Activated naive CD8-positive, alpha-beta T cell treated with anti-CD3 and anti-CD28 coated beads, Interleukin-2, amount 10 ng/mL, durations not matched to agents 7 days and 5 days (primary cell): ENCODE data around the gene TADA2B. TPM values are rescaled to one million over a fixed set of nuclear protein-coding genes. Genes with fewer than 3 reads are reported as not detected.

Experiments
- ATAC-seq: fragments of 150-1000 bp; cut with Tn5 transposase; one replicate; pipeline ENCODE4 v1.10.0; 2021; ENCODE audit warnings: low read depth, moderate library complexity
- POLR2A ChIA-PET: fragments of 350-600 bp; sonication (Branson Sonifier 250); formaldehyde crosslinking; loops from one replicate; lab custom pipeline; 2021; ENCODE audit warnings: antibody characterized with exemption; lab: Charles Lee
- DNase-seq: peaks from one replicate; pipeline ENCODE4 v3.0.0; 2021
- H3K27ac Mint-ChIP-seq: one replicate; pipeline ENCODE4 v1.8.0; 2022; ENCODE audit warnings: mild to moderate bottlenecking, mixed read lengths
- H3K27me3 Mint-ChIP-seq: one replicate; pipeline ENCODE4 v1.8.0; 2022; ENCODE audit warnings: mild to moderate bottlenecking, moderate library complexity, mixed read lengths
- H3K36me3 Mint-ChIP-seq: one replicate; pipeline ENCODE4 v1.8.0; 2021; ENCODE audit warnings: mild to moderate bottlenecking, mixed read lengths
- H3K4me1 Mint-ChIP-seq: one replicate; pipeline ENCODE4 v1.8.0; 2021; ENCODE audit warnings: mixed read lengths
- H3K4me3 Mint-ChIP-seq: one replicate; pipeline ENCODE4 v1.8.0; 2022; ENCODE audit warnings: mild to moderate bottlenecking, moderate library complexity, mixed read lengths
- H3K9me3 Mint-ChIP-seq: one replicate; pipeline ENCODE4 v1.8.0; 2021; ENCODE audit warnings: mixed read lengths
- total RNA-seq, 2 experiments: library from RNA; stranded (reverse); gene quantifications; one replicate each; pipeline ENCODE4 v1.2.3, GENCODE V29; 2021

TADA2B gene
- total RNA-seq, 2 experiments from 2014 or later: 25.8 to 27.1 TPM

DNA sequence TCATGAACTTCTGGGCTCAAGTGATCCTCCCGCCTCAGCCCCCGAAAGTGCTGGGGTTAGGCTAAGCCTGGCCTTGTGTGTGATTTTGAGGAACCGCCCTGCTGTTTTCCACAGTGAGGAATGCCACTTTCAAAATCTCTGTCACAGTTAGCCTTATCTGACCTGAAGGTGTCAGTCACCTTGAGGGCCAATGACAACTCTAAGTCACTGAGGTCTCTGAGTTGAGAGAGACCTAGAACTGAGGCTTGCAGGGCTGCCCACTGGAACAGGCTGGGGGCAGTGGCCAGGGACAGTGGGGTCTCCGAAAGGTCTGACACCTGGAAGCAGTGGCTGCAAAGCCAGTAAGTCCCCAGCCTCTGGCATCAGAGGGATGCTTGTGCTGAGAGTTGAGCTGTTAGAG lies 6.1 kb downstream of the TADA2B start:
- H3K27ac Mint-ChIP-seq: no peak overlapping the region
- DNase-seq (no peak), ATAC-seq (no peak)
- peaks cover 34% of the 10 kb centered on the region for H3K4me1 Mint-ChIP-seq
- no peak overlapping the region for H3K4me3 Mint-ChIP-seq
- POLR2A ChIA-PET: no interaction called here
- no peaks in the 10 kb centered on the region for H3K27me3 Mint-ChIP-seq
- no peaks in the 10 kb centered on the region for H3K9me3 Mint-ChIP-seq
- H3K36me3 Mint-ChIP-seq: peaks cover 2% of the 10 kb centered on the region

DNA sequence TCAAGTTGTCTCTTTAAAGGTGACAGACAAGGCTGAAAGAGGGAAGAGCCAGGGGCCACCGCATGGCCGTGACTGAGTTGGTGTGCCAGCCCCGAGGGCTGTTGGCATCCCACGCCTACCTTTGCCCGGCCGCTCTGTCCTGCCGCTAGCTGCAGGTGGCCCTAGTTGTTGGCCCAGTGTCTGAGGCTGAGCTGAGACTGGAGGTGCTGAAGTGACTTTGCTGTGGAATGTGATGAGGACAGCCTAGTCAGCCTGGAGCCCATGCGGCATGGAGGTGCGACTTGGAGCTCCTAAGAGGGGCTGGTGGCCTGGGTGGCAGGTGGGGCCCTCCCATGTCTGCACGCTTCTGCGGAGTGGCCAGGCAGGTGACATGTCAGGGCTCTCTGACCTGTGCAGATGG lies 6.6 kb downstream of the TADA2B start:
- POLR2A ChIA-PET: no interaction called here
- Mint-ChIP-seq H3K36me3 (peaks cover 4% of the 10 kb centered on the region), H3K27ac (no peak overlapping the region), H3K27me3 (no peaks in the 10 kb centered on the region), H3K9me3 (no peaks in the 10 kb centered on the region), H3K4me3 (no peak overlapping the region), H3K4me1 (peaks cover 31% of the 10 kb centered on the region)
- ATAC-seq (no peak), DNase-seq (no peak)

DNA sequence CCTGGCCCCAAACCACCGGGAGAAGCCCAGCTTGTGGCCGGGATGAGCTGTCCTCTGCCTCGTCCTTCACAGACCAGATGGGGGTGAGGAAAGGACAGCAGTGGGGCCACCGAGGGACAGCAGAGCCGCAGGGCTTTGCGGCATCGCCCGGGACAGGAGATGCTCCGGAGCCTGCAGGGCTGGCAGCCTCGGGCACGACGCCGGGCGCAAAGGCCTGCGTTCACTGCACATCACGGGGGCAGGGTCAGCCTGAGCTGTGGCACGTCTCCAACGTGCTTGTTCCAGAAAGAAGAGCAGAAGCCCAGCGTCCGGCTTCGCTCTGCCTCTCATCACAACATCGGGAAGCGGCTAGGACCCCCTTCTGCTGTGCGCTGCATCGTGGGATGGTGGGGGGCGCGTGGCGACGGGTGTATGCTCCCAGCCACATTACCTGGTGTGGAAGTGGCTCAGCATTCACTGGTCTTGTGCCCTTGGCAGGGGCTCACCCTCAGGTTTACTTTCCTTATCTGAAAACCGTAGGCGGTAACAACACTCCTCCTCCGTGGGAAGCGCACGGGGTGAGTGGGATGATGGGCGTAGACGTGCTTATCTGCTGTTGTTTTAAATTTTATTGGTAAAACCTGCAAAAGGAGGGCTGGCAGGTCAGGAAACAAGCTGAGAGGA lies 7.4 kb downstream of the TADA2B start:
- H3K36me3 Mint-ChIP-seq: peaks cover 4% of the 10 kb centered on the region
- no peaks in the 10 kb centered on the region for H3K9me3 Mint-ChIP-seq
- H3K27me3 Mint-ChIP-seq: no peaks in the 10 kb centered on the region
- H3K4me3 Mint-ChIP-seq: no peak overlapping the region
- ATAC-seq: no peak
- peaks cover 23% of the 10 kb centered on the region for H3K4me1 Mint-ChIP-seq
- DNase-seq: no peak
- no peak overlapping the region for H3K27ac Mint-ChIP-seq
- POLR2A ChIA-PET: no interaction called here

DNA sequence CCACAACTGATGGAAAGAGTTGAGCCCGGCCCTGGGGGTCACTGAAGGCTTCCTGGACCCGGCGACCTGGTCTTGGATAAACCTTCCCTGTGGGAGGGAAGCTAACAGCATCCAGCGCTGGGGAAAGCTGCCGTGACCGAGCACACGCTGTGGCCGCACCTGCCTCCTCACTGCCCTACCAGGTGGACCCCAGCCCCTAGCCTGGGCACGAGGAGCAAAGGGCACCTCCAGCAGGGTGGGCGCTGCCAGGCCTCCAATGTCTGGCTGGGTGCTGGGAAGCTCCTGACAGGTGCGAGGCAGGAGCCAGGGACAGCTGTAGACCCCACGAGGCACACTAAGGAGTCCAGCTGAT lies 7.9 kb downstream of the TADA2B start:
- no peak overlapping the region for H3K27ac Mint-ChIP-seq
- H3K4me1 Mint-ChIP-seq: peaks cover 23% of the 10 kb centered on the region
- DNase-seq (no peak), ATAC-seq (no peak)
- no peak overlapping the region for H3K4me3 Mint-ChIP-seq
- POLR2A ChIA-PET: no interaction called here
- no peaks in the 10 kb centered on the region for H3K27me3 Mint-ChIP-seq
- peaks cover 4% of the 10 kb centered on the region for H3K36me3 Mint-ChIP-seq
- no peaks in the 10 kb centered on the region for H3K9me3 Mint-ChIP-seq

DNA sequence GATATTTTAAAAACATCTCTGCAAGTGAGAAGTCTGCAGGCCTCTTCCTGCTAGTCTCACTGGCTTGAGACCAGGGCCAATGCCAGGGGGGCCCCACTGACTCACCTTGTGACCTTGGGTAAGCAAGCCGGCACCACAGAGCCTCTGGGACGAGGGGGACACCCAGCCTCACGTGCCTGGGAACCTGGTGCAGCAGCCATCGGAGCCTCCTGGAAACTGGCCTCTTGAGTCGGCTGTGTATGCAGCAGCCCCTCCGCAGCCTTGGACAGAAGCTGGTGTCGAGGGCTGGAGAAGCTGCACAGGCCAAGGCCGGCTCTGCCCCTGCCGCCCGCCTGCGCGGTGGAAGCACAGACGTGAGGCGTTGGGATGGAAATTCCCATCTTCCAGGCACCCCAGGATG lies 8.7 kb downstream of the TADA2B start:
- Mint-ChIP-seq H3K27me3 (no peaks in the 10 kb centered on the region), H3K4me3 (no peak overlapping the region), H3K9me3 (no peaks in the 10 kb centered on the region), H3K27ac (no peak overlapping the region), H3K36me3 (peaks cover 1% of the 10 kb centered on the region), H3K4me1 (peaks cover 17% of the 10 kb centered on the region)
- DNase-seq (no peak), ATAC-seq (no peak)
- POLR2A ChIA-PET: interaction anchor here (1.3 to 3.7 kb wide), 3 partner anchors 9 to 143 kb away, joined by 3 to 15 read pairs (median 5); partner anchors contain the start of genes GRPEL1 and TADA2B

DNA sequence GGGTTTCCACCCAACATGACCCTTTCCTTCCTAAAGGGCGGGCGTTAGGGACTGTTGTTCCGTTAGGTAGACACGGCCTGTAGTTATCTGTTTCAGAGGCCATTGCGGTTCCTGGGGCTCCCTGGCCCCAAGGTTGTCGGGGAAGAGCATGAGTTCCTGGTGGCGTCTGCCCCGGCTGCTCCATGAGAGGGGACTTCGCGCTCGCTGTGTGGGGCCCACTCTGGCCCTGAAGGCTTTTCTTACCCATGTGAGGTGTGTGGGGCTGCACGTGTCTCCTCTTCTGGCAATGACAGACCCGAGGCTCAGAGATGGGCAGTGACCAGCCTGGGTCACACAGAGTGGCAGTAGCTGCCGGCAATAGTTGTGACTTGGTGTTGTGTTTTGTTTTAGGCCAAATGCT lies 9.1 kb downstream of the TADA2B start:
- POLR2A ChIA-PET: interaction anchor here (1.3 to 3.7 kb wide), 3 partner anchors 9 to 143 kb away, joined by 3 to 15 read pairs (median 5); partner anchors contain the start of genes GRPEL1 and TADA2B
- Mint-ChIP-seq H3K4me1 (peaks cover 13% of the 10 kb centered on the region), H3K9me3 (no peaks in the 10 kb centered on the region), H3K4me3 (no peak overlapping the region), H3K27ac (no peak overlapping the region), H3K36me3 (peaks cover 2% of the 10 kb centered on the region), H3K27me3 (no peaks in the 10 kb centered on the region)
- DNase-seq: no peak
- no peak for ATAC-seq

DNA sequence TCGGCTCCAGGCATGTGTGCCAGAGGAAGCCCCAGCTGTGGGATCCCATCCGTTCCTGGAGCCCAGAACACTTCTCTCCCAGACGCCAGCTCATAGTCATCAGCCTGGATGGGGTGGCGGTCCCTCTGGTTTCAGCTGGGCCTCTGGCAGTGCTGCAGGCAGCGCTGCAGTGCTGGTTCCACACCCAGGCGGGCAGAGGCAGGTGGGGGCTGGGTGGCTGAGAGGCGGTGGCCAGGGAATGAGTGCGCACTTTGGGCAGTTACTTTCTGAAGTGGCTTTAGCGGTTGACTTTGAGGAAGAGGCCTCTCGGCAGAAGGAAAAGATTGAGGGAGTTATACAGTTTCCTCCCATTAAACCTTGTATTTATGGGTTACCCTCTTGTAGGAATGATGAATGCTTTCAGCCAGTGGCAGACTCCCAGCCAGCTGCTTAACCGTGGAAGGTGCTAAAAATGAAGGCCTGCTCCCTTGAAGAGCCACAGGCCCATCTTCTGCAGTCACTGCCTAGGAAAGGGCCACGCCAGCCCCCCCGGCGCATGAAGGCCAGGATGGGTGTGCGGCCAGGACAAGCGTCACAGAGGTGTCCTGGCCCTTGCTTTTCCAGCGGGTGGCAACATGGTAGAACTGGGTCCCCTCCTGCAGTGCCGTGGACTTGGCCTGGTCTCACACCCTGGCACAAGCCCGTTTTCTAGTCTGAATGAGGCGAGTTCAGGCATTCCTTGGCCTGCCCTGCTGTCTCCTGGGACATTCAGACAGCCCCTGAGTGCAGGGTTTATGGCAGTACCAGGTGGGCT lies 9.9 kb downstream of the TADA2B start:
- no peak overlapping the region for H3K4me3 Mint-ChIP-seq
- ATAC-seq (peak; percentile 62), DNase-seq (no peak)
- H3K9me3 Mint-ChIP-seq: no peaks in the 10 kb centered on the region
- POLR2A ChIA-PET: interaction anchor here (0.5 to 3.7 kb wide), 5 partner anchors 10 to 443 kb away, joined by 3 to 15 read pairs (median 4); partner anchors contain the start of genes GRPEL1, TADA2B and TBC1D14
- peaks cover 10% of the 10 kb centered on the region for H3K36me3 Mint-ChIP-seq
- H3K27ac Mint-ChIP-seq: no peak overlapping the region
- H3K4me1 Mint-ChIP-seq: peaks cover 11% of the 10 kb centered on the region
- H3K27me3 Mint-ChIP-seq: no peaks in the 10 kb centered on the region

DNA sequence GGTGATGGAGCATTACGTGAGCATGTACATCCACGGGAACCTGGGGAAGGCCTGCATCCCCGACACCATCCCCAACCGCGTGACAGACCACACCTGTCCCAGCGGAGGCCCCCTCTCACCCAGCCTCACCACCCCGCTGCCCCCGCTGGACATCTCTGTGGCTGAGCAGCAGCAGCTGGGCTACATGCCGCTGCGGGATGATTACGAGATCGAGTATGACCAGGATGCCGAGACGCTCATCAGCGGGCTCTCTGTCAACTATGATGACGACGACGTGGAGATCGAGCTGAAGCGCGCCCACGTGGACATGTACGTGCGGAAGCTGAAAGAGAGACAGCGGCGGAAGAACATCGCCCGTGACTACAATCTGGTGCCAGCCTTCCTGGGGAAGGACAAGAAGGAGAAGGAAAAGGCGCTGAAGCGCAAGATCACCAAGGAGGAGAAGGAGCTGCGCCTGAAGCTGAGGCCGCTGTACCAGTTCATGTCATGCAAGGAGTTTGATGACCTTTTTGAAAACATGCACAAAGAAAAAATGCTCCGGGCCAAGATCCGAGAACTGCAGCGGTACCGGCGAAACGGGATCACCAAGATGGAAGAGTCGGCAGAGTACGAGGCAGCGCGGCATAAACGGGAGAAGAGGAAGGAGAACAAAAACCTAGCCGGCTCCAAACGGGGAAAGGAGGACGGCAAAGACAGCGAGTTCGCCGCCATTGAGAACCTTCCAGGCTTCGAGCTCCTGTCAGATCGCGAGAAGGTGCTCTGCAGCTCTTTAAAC lies 11.1 kb downstream of the TADA2B start:
- DNase-seq (no peak), ATAC-seq (no peak)
- POLR2A ChIA-PET: interaction anchor here (1.4 to 3.7 kb wide), 2 partner anchors 13 to 145 kb away, joined by 3 to 15 read pairs; partner anchors contain the start of genes GRPEL1 and TBC1D14
- H3K27ac Mint-ChIP-seq: peak overlapping the region; percentile 14
- no peaks in the 10 kb centered on the region for H3K9me3 Mint-ChIP-seq
- peaks cover 12% of the 10 kb centered on the region for H3K4me1 Mint-ChIP-seq
- no peak overlapping the region for H3K4me3 Mint-ChIP-seq
- peaks cover 13% of the 10 kb centered on the region for H3K36me3 Mint-ChIP-seq
- no peaks in the 10 kb centered on the region for H3K27me3 Mint-ChIP-seq

DNA sequence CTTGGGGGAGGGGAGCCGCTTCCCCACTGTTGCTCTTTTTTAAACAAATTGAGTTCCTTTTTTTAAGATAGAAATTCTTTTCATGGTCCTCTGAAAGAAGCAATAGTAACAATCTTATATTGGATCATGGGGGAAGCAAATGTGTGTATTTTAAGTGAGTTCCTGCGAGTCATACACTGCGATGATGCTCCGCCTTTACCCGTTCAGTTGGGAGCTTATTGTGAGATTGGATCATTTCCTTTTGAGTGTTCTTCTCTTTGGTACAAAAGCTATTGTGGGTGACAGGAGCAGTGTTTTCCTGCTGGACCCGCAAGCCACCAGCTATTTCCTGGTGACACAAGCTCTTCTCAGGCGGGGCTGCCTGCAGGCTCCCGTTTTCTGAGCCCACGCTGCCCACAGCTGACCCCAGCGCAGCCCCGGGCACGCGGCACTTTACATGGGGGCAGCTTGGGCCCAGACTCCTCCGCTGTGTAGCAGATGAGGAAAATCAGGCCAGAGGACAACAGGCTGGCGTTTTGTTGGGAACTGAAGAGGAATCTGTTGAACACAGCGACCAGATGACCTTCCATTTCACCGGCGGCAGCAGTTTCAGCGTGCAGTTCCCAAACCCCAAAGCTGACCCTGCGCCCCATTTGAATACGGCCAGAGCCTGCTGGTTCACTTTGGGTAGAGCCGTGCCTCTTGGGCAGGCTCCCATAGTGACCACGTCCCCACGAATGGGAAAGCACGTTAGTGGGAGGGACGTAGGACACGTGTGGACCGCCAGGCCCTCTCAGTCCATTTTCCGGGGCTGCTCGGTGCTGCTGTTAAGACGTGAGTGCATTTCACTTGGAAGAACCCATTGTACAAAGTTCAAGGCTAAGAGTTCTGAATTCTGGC lies 12.2 kb downstream of the TADA2B start:
- ATAC-seq (no peak), DNase-seq (no peak)
- Mint-ChIP-seq H3K4me3 (no peak overlapping the region), H3K4me1 (peaks cover 12% of the 10 kb centered on the region), H3K27ac (no peak overlapping the region), H3K27me3 (no peaks in the 10 kb centered on the region), H3K36me3 (peaks cover 13% of the 10 kb centered on the region), H3K9me3 (no peaks in the 10 kb centered on the region)
- POLR2A ChIA-PET: interaction anchor here (3.7 kb wide), 1 partner anchor 12 kb away, joined by 15 read pairs; the partner anchor contains the start of gene GRPEL1

DNA sequence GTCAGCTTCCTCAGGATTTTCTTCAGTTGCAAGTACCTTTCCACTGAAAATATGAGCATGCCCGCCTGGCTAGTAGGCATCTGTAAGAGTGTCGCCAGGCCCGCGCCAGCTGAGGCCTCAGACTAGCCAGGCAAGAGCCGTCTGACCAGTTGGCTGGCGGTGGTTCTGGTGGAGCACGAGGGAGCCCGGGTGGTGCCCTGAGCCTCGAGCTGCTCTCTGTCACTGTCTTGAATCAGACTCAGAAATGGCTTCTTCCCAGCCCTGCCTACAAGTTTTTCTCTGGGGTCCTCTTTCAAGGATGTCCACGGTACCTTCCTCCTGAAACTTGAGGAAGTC lies 12.8 kb downstream of the TADA2B start:
- no peak for DNase-seq
- Mint-ChIP-seq H3K36me3 (peaks cover 15% of the 10 kb centered on the region), H3K27me3 (no peaks in the 10 kb centered on the region), H3K4me3 (no peak overlapping the region), H3K4me1 (peaks cover 12% of the 10 kb centered on the region), H3K27ac (no peak overlapping the region), H3K9me3 (no peaks in the 10 kb centered on the region)
- ATAC-seq: no peak
- POLR2A ChIA-PET: interaction anchor here (1.4 kb wide), 1 partner anchor 12 kb away, joined by 10 read pairs; the partner anchor contains the start of gene GRPEL1

DNA sequence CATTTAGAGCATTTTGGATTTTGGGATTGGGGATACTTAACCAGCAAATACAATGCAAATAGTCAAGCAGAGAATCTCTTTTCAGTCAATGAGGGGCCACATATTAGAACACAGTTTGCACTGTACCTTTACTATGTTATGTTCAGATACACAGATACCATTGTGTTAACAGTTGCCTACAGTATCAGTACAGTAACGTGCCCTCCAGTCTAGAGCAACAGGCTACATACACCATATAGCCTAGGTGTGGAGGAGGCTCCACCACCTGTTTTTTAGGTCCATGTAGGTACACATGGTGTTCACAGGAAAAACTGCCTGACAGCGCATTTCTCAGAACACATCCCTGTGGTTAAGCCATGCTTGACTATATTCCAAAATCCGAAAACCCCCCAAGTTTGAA lies 15.6 kb downstream of the TADA2B start:
- no peak for ATAC-seq
- H3K4me1 Mint-ChIP-seq: peaks cover 1% of the 10 kb centered on the region

DNA sequence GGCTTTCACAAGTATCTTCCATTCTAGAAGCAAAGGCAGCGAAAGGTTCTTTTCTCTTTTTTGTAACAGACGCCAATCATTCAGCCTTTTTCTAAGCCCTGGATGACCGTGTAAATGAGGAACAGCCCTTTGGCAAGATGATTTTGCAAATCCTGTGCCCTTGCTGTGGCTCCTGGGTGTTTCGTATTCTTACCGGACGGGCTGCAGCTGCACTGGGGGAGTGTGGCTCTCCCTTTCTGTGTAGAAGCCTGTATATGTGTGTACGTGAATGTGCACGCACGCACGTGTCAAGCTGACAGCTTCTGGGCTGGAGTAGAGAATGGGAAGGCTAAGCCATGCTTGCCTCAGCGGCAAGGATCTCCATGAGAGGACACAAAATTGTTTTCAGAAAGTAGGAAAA lies 16.5 kb downstream of the TADA2B start:
- Mint-ChIP-seq H3K4me1 (peaks cover 2% of the 10 kb centered on the region), H3K4me3 (no peak overlapping the region), H3K9me3 (no peaks in the 10 kb centered on the region), H3K27ac (no peak overlapping the region), H3K36me3 (peaks cover 26% of the 10 kb centered on the region), H3K27me3 (no peaks in the 10 kb centered on the region)
- DNase-seq: no peak
- ATAC-seq: no peak
- POLR2A ChIA-PET: interaction anchor here (2.3 kb wide), 1 partner anchor 8 kb away, joined by 9 read pairs; the partner anchor contains the start of gene GRPEL1

More for the DNA sequence above, 15.6 kb downstream of the TADA2B start:
- Mint-ChIP-seq H3K27ac (no peak overlapping the region), H3K4me3 (no peak overlapping the region), H3K27me3 (no peaks in the 10 kb centered on the region), H3K9me3 (no peaks in the 10 kb centered on the region), H3K36me3 (peaks cover 25% of the 10 kb centered on the region)
- DNase-seq: no peak
- POLR2A ChIA-PET: interaction anchor here (2.3 kb wide), 1 partner anchor 9 kb away, joined by 9 read pairs; the partner anchor contains the start of gene GRPEL1
